Upper lobe of left lung (tissue), 6 donors: ENCODE measurements around the gene CPZ. TPM values are rescaled to one million over a fixed set of nuclear protein-coding genes. Genes with fewer than 3 reads are reported as not detected.

Source experiments
- ATAC-seq, 2 donors: fragments of 200-7000 bp; cut with Tn5 transposase; one replicate each; pipeline ENCODE4 v1.9.1; 2022; ENCODE audit warnings: mild to moderate bottlenecking in 2 of 2, moderate library complexity in 2 of 2; ENCODE audit not compliant: low FRiP score in 2 of 2
- DNase-seq, 2 donors: peaks; one replicate each; pipeline ENCODE4 v3.0.0-alpha.2; 2019 to 2020
- H3K27ac ChIP-seq, 4 donors: fragments of 200-600 bp; sonication (generic); one replicate each; pipeline ENCODE4 v1.5.1; 2016 to 2019
- H3K27me3 ChIP-seq, 4 donors: fragments of 200-600 bp; sonication (generic); one replicate each; pipeline ENCODE4 v1.5.1; 2017 to 2019
- H3K36me3 ChIP-seq, 4 donors: fragments of 200-600 bp; sonication (generic); one replicate each; pipeline ENCODE4 v1.5.1; 2016 to 2019
- H3K4me1 ChIP-seq, 4 donors: fragments of 200-600 bp; sonication (generic); one replicate each; pipeline ENCODE4 v1.5.1; 2018 to 2019
- H3K4me3 ChIP-seq, 4 donors: fragments of 200-600 bp; sonication (generic); one replicate each; pipeline ENCODE4 v1.5.1; 2017 to 2019; ENCODE audit warnings: mild to moderate bottlenecking in 2 of 4, moderate library complexity in 1 of 4
- H3K9me3 ChIP-seq, 4 donors: fragments of 200-600 bp; sonication (generic); one replicate each; pipeline ENCODE4 v1.5.1; 2018 to 2019
- EP300 ChIP-seq, 4 donors: sonication (generic); formaldehyde crosslinking; IDR thresholded peaks; one replicate each; pipeline ENCODE4 v1.5.1; 2017; ENCODE audit warnings: antibody characterized with exemption in 4 of 4, control low read depth in 2 of 4
- POLR2A ChIP-seq, 4 donors: fragments of 450-650 bp; IDR thresholded peaks; one replicate each; pipeline ENCODE4 v1.5.1; 2016 to 2017; ENCODE audit warnings: antibody characterized with exemption in 4 of 4, mild to moderate bottlenecking in 2 of 4
- POLR2AphosphoS5 ChIP-seq, 2 donors: sonication (generic); formaldehyde crosslinking; IDR thresholded peaks; one replicate each; pipeline ENCODE4 v1.5.1; 2017; ENCODE audit warnings: antibody characterized with exemption in 2 of 2
- WGBS, 2 donors: methylation state at CpG; one replicate each; pipeline ENCODE4 v1.1.5; 2017 to 2018; 5-methylcytosine and 5-hydroxymethylcytosine counted together
- total RNA-seq, 6 donors: library from RNA; depleted of rRNA in 4 of 6; stranded (reverse); fragments of >200 nt in 4 of 6; gene quantifications; one replicate each; pipeline versions ENCODE4 v1.1.0 to v1.2.1, GENCODE V29; 2016 to 2021
- TF ChIP-seq, protein P1 (sequence below), 6 experiments: fragments of 450-650 bp in 4 of 6; fragments of 200-600 bp in 2 of 6; sonication (generic) in 2 of 6; IDR thresholded peaks; one replicate each; pipeline ENCODE4 v1.5.1; 2016 to 2019; ENCODE audit warnings: antibody characterized with exemption in 6 of 6
- donor health status: DM: no; HTN: no; CAD: no; lungs with moderate emphysema.
- donor health status: DM: no; HTN: yes; CAD: no; lungs with severe emphysema.

CPZ gene
- total RNA-seq, 6 donors from 2014 or later, result 0.78 to 8.6 (median 1.2) TPM; not detected in 2

DNA sequence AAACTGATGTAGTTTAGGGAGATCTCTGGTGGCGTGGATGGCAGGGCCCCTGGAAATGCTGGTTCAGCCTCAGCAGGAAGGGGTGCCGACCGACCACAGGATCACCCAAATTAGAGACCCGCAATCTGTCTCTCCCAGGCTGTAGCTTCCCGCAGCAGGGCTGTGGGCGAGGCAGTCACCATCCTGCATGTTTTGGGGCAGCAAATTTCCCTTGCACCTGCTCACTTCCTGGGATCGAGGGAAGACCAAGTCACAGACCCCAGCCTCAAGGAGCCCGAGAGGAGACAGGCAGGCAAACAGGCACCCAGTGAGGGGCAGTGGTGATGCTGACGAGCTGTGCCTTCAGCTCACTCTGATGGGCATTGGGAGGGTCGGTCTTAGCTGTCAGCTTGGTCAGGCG lies 33.6 kb upstream of the CPZ start:
- ATAC-seq (no peak), DNase-seq (no peak)
- Histone ChIP-seq H3K36me3 (no peaks in the 10 kb centered on the region), H3K4me1 (no peaks in the 10 kb centered on the region), H3K27me3 (no peaks in the 10 kb centered on the region), H3K4me3 (no peak overlapping the region), H3K9me3 (no peaks in the 10 kb centered on the region), H3K27ac (no peak overlapping the region)
- WGBS, 2 donors, result 89 to 90% methylated on average over 8 to 11 of the region's 11 CpGs
- TF ChIP-seq POLR2AphosphoS5 (IDR thresholded peaks at IDR 0.05), result no peak

DNA sequence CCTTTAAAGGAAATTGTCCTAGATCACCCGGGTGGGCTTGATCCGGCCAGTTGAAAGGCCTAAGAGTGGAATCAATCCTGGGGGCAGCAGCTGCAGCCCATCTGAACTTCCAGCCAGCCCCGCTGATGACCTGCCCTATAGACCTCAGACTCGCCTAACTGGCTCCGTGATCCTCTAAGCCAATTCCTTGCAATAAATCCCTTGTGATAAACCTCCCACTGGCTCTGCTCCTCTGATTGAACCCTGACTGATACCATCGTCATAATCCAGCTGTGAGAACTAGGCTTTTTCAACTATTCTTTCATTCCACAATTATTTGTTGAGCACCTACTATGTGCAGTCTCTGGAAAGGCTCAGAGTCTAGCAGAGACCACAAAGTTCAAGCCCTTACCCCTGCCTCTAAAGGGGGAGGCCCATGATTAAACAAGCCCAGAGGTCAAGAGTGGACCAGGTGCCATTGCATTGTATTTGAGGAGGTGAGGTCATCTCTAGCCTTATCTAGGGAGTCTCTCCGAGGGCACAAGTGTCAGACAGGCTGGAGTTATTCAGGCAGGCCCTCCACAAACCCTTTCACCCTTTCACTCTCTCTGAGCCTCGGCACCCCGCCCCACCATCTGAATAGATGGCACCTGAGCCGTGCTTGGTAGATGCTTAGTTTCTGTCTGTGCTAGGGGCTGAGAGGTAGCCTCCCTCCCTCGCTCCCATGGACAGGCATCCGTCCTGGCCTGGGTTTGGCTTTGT lies 32.9 kb upstream of the CPZ start:
- no peaks in the 10 kb centered on the region for H3K36me3 ChIP-seq
- no peak for DNase-seq
- 77 to 79% methylated on average over 12 of the region's 12 CpGs for WGBS, 2 donors

DNA sequence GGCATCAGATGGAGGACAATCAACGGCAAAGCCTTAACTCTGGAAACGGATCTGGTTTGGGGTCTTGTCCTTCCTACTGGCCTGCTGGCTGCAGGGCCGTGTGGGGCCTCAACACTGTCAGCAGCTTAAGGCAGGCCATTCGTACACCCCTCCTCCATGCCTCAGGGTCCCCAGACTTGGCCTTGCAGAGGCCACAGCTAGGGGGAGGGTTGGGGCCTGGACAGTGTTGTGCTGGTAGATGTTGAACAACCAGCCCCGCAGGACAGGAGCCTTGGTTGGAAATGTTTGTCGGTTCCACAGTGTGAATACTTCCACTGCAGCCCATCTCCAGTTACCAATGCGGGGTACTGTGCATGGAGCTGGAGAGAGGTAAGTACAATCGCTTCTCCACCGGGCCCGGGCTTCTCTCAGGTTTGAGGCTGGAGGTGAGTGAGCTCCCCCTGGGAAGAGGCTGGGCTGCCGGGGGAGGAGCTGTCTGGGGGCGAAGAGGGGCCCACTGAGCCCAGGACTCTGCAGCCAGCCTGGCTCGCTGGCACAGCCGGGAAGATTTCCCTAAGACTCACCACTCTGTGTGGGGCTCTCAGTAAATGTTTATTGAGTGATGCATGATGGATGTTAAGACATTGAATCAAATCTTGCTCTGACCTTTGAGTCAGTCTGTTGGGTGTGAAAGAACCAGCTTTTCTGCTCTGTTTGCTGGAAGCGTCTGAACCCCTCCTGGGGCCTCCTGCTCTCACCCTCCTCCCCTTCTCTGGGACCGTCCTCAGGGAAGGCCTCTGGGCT lies 32.1 kb upstream of the CPZ start:
- ATAC-seq, result peak; percentile 20
- WGBS, 2 donors, result 67 to 71% methylated on average over 9 to 15 of the region's 16 CpGs
- H3K4me1 ChIP-seq, result no peaks in the 10 kb centered on the region
- no peaks in the 10 kb centered on the region for H3K36me3 ChIP-seq
- no peak overlapping the region for H3K4me3 ChIP-seq
- H3K27ac ChIP-seq, result no peak overlapping the region
- DNase-seq, result peak in 1 of 2 donors; percentile 32
- no peaks in the 10 kb centered on the region for H3K9me3 ChIP-seq
- TF ChIP-seq POLR2AphosphoS5 (IDR thresholded peaks at IDR 0.05) (no peak), EP300 (IDR thresholded peaks at IDR 0.05) (no peak), POLR2A (IDR thresholded peaks at IDR 0.05) (no peak)
- TF ChIP-seq, protein P1, sequence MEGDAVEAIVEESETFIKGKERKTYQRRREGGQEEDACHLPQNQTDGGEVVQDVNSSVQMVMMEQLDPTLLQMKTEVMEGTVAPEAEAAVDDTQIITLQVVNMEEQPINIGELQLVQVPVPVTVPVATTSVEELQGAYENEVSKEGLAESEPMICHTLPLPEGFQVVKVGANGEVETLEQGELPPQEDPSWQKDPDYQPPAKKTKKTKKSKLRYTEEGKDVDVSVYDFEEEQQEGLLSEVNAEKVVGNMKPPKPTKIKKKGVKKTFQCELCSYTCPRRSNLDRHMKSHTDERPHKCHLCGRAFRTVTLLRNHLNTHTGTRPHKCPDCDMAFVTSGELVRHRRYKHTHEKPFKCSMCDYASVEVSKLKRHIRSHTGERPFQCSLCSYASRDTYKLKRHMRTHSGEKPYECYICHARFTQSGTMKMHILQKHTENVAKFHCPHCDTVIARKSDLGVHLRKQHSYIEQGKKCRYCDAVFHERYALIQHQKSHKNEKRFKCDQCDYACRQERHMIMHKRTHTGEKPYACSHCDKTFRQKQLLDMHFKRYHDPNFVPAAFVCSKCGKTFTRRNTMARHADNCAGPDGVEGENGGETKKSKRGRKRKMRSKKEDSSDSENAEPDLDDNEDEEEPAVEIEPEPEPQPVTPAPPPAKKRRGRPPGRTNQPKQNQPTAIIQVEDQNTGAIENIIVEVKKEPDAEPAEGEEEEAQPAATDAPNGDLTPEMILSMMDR (IDR thresholded peaks at IDR 0.05), result no peak
- H3K27me3 ChIP-seq, result no peaks in the 10 kb centered on the region

More for the DNA sequence above, 32.9 kb upstream of the CPZ start:
- H3K4me3 ChIP-seq, result no peak overlapping the region
- no peaks in the 10 kb centered on the region for H3K9me3 ChIP-seq
- H3K27me3 ChIP-seq, result no peaks in the 10 kb centered on the region
- H3K4me1 ChIP-seq, result no peaks in the 10 kb centered on the region
- TF ChIP-seq POLR2AphosphoS5 (IDR thresholded peaks at IDR 0.05) (no peak), EP300 (IDR thresholded peaks at IDR 0.05) (no peak), POLR2A (IDR thresholded peaks at IDR 0.05) (no peak)
- TF ChIP-seq, protein P1 (IDR thresholded peaks at IDR 0.05), result no peak
- no peak for ATAC-seq
- no peak overlapping the region for H3K27ac ChIP-seq

DNA sequence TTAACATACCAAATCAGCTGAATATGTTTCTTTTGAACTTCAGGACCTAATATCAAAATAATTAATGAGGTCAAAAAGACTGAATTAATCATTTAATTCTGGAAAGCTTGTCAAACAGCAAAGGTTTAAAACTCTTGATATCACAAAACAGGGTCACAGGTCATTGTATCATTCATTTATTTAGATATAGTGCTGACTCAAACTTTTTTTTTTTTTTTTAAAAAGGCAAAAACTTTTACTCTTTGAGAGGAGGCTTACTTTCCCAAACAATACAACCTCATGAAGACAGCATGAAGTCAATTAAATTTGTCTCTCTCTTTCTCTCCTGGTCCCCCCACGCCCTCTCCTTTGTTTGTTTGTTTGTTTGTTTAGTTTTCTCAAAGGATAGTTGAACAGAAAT lies 28.0 kb upstream of the CPZ start:
- H3K27ac ChIP-seq, result no peak overlapping the region
- TF ChIP-seq, protein P1 (IDR thresholded peaks at IDR 0.05), result no peak
- TF ChIP-seq POLR2AphosphoS5 (IDR thresholded peaks at IDR 0.05), result no peak
- no peak for TF ChIP-seq EP300 (IDR thresholded peaks at IDR 0.05)
- H3K36me3 ChIP-seq, result no peaks in the 10 kb centered on the region
- DNase-seq (no peak), ATAC-seq (no peak)
- no peaks in the 10 kb centered on the region for H3K27me3 ChIP-seq
- no peaks in the 10 kb centered on the region for H3K9me3 ChIP-seq
- H3K4me3 ChIP-seq, result no peak overlapping the region
- H3K4me1 ChIP-seq, result no peaks in the 10 kb centered on the region
- WGBS, 2 donors, result 34 to 52% methylated on average over 1 of the region's 1 CpG

DNA sequence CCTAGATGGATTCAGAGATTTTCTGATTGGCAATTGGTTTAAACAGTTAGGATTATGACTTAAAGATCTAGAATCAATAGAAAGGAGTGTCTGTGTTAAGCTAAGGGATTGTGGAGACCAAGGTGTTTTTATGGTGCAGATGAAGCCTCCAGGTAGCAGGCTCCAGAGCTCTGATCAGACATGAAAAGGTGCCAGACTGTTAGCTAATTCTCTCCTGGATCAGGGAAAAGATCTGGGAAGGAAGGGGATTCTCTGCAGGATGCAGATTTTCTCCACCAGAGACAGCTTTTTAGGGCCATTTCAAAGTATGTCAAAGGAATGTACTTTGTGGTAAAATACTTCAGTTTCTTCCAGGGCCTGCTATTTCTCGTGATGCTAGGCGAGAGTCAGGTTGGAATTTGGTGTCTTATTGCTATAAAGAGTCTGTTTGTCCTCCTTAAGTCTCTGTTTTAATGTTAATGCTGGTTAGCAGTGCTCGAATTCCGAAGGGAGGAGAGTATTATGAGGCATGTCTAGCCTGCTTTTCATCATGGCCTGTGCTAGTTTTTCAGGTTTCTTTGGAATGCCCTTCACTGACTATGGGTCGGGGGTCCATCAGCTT lies 24.4 kb upstream of the CPZ start:
- Histone ChIP-seq H3K4me3 (no peak overlapping the region), H3K27ac (no peak overlapping the region), H3K4me1 (no peaks in the 10 kb centered on the region), H3K9me3 (no peaks in the 10 kb centered on the region), H3K36me3 (no peaks in the 10 kb centered on the region), H3K27me3 (no peaks in the 10 kb centered on the region)
- TF ChIP-seq, protein P1 (IDR thresholded peaks at IDR 0.05), result no peak
- TF ChIP-seq POLR2A (IDR thresholded peaks at IDR 0.05), result no peak
- no peak for TF ChIP-seq EP300 (IDR thresholded peaks at IDR 0.05)
- TF ChIP-seq POLR2AphosphoS5 (IDR thresholded peaks at IDR 0.05), result no peak
- no peak for ATAC-seq
- WGBS, 2 donors, result 59 to 64% methylated on average over 5 of the region's 5 CpGs
- DNase-seq, result no peak
